Left renal cortex interstitium (tissue), 4 donors: Measurements from ENCODE around the gene OPN1LW. TPM values are rescaled to one million over a fixed set of nuclear protein-coding genes. Genes with fewer than 3 reads are reported as not detected.

Experiments used
- polyA plus RNA-seq, 4 donors: library from polyadenylated mRNA; unstranded; fragments of 120-200 nt; gene quantifications; one replicate each; pipeline ENCODE4 v1.2.1, GENCODE V29; 2013; ENCODE audit not compliant: insufficient read length in 4 of 4

OPN1LW gene
- polyA plus RNA-seq, 4 donors = not detected

Other genes with a start within 250 kb of the OPN1LW start
- gene AVPR2, start 239.6 kb upstream of the OPN1LW start, polyA plus RNA-seq = 1 to 10 TPM; 1.1 to 4.7 (median 3.3) TPM
- gene ARHGAP4, start 218.0 kb upstream of the OPN1LW start, polyA plus RNA-seq = 10 to 100 TPM; 19.0 to 48.5 (median 36.0) TPM
- gene NAA10, start 209.2 kb upstream of the OPN1LW start, polyA plus RNA-seq = 10 to 100 TPM; 50.5 to 80.7 (median 76.8) TPM
- gene RENBP, start 199.6 kb upstream of the OPN1LW start, polyA plus RNA-seq = 10 to 100 TPM; 19.4 to 24.3 (median 21.5) TPM
- 10 to 100 TPM; 31.9 to 59.3 (median 45.1) TPM for gene HCFC1, start 172.4 kb upstream of the OPN1LW start, polyA plus RNA-seq
- gene TMEM187, start 171.5 kb upstream of the OPN1LW start, polyA plus RNA-seq = 10 to 100 TPM in 1 of 4 donors, 1 to 10 TPM in 3; 5.9 to 10.9 (median 8.0) TPM
- 10 to 100 TPM; 51.1 to 69.0 (median 61.1) TPM for gene IRAK1, start 124.3 kb upstream of the OPN1LW start, polyA plus RNA-seq
- 10 to 100 TPM; 24.5 to 40.0 (median 30.6) TPM for gene MECP2, start 46.5 kb upstream of the OPN1LW start, polyA plus RNA-seq
- gene OPN1MW, start 38.4 kb downstream of the OPN1LW start, polyA plus RNA-seq = not detected
- gene OPN1MW2, start 75.5 kb downstream of the OPN1LW start, polyA plus RNA-seq = not detected
- gene OPN1MW3, start 113.3 kb downstream of the OPN1LW start, polyA plus RNA-seq = not detected
- gene TEX28, start 150.9 kb downstream of the OPN1LW start, polyA plus RNA-seq = not detected
- gene TKTL1, start 151.6 kb downstream of the OPN1LW start, polyA plus RNA-seq = under 1 TPM; 0.33 to 0.61 (median 0.53) TPM
- 100 to 1,000 TPM; 414 to 641 (median 539) TPM for gene FLNA, start 230.4 kb downstream of the OPN1LW start, polyA plus RNA-seq
- 10 to 100 TPM; 63.4 to 76.3 (median 74.9) TPM for gene EMD, start 235.1 kb downstream of the OPN1LW start, polyA plus RNA-seq